H1 (cell line): ENCODE results near the gene PPID. TPM values are rescaled to one million over a fixed set of nuclear protein-coding genes. Genes with fewer than 3 reads are reported as not detected.

ENCODE experiments used
- CTCF ChIA-PET: fragments of 300-600 bp; sonication (Branson Sonifier 250); formaldehyde crosslinking; loops from one replicate; lab custom pipeline; 2021; ENCODE audit not compliant: partially characterized antibody; lab: Charles Lee
- POLR2A ChIA-PET: fragments of 300-600 bp; sonication (Branson Sonifier 250); formaldehyde crosslinking; loops from one replicate; lab custom pipeline; 2021; ENCODE audit warnings: inconsistent platforms; ENCODE audit not compliant: partially characterized antibody; lab: Charles Lee
- DNase-seq, 2 experiments: peaks; one replicate each; pipeline versions ENCODE4 v3.0.0 to v3.0.0-alpha.2; 2010 to 2022; ENCODE audit warnings: low spot score in 2 of 2, low read depth in 1 of 2, mixed read lengths in 1 of 2
- FAIRE-seq: peaks from 2 replicates; lab custom pipeline; 2011; peaks lifted over from hg19 to GRCh38; lab: Jason Lieb, UNC
- H2AFZ ChIP-seq: 2 replicates; pipeline ENCODE4 v1.8.1; 2012; ENCODE audit warnings: low read length, inconsistent platforms
- H2AK5ac ChIP-seq: 2 replicates; pipeline ENCODE4 v1.6.1; 2013; ENCODE audit warnings: low read depth, low read length
- H2BK120ac ChIP-seq: replicated peaks from 2 replicates; pipeline ENCODE3; 2013; ENCODE audit warnings: low read depth, low read length, inconsistent platforms
- H2BK12ac ChIP-seq: 2 replicates; pipeline ENCODE4 v1.6.1; 2013; ENCODE audit warnings: low read depth, low read length
- H2BK15ac ChIP-seq: 2 replicates; pipeline ENCODE4 v1.6.1; 2013; ENCODE audit warnings: low read length
- H2BK20ac ChIP-seq: 2 replicates; pipeline ENCODE4 v1.6.1; 2013; ENCODE audit warnings: low read length
- H2BK5ac ChIP-seq: 2 replicates; pipeline ENCODE4 v1.6.1; 2013; ENCODE audit warnings: low read depth, low read length
- H3K14ac ChIP-seq: 2 replicates; pipeline ENCODE4 v1.6.1; 2013; ENCODE audit warnings: inconsistent platforms; ENCODE audit not compliant: insufficient read length
- H3K18ac ChIP-seq: 2 replicates; pipeline ENCODE4 v1.6.1; 2013; ENCODE audit warnings: low read length; ENCODE audit errors: extremely low read depth
- H3K23ac ChIP-seq: 2 replicates; pipeline ENCODE4 v1.6.1; 2013; ENCODE audit warnings: inconsistent platforms; ENCODE audit not compliant: insufficient read length
- H3K23me2 ChIP-seq: 2 replicates; pipeline ENCODE4 v1.6.1; 2013; ENCODE audit warnings: low read depth, low read length
- H3K27ac ChIP-seq: 2 replicates; pipeline ENCODE4 v1.6.1; 2011; ENCODE audit warnings: low read depth, low read length, inconsistent platforms
- H3K27me3 ChIP-seq, 4 experiments: replicated peaks in 1 of 4; 1 replicate in 1 of 4; 2 replicates in 3 of 4; pipeline versions ENCODE4 v1.6.1 to v1.8.1; 2011 to 2013; ENCODE audit warnings: low read length in 3 of 4, mild to moderate bottlenecking in 3 of 4, inconsistent platforms in 2 of 4, mixed read lengths in 2 of 4, moderate library complexity in 1 of 4; ENCODE audit not compliant: control insufficient read depth in 3 of 4, insufficient read depth in 3 of 4; ENCODE audit errors: extremely low read depth in 1 of 4
- H3K36me3 ChIP-seq, 4 experiments: 2 replicates each; pipeline versions ENCODE4 v1.6.1 to v1.8.1; 2011 to 2013; ENCODE audit warnings: mild to moderate bottlenecking in 4 of 4, low read length in 3 of 4, moderate library complexity in 2 of 4, control low read depth in 1 of 4, inconsistent platforms in 1 of 4; ENCODE audit not compliant: insufficient read depth in 4 of 4, control insufficient read depth in 2 of 4
- H3K4ac ChIP-seq: replicated peaks from 2 replicates; pipeline ENCODE3; 2013; ENCODE audit warnings: low read length, low read depth, mixed read lengths, inconsistent platforms; ENCODE audit not compliant: insufficient read length
- H3K4me1 ChIP-seq, 4 experiments: replicated peaks in 1 of 4; 1 replicate in 1 of 4; 2 replicates in 3 of 4; pipeline versions ENCODE4 v1.6.1 to v1.8.1; 2011 to 2013; ENCODE audit warnings: low read length in 3 of 4, inconsistent platforms in 2 of 4, mixed read lengths in 1 of 4; ENCODE audit not compliant: insufficient read depth in 4 of 4, control insufficient read depth in 3 of 4
- H3K4me2 ChIP-seq, 2 experiments: 2 replicates each; pipeline versions ENCODE4 v1.6.1 to v1.8.1; 2011 to 2013; ENCODE audit warnings: low read depth in 2 of 2, low read length in 2 of 2, control low read depth in 1 of 2, inconsistent platforms in 1 of 2, mild to moderate bottlenecking in 1 of 2; ENCODE audit not compliant: insufficient read depth in 1 of 2
- H3K4me3 ChIP-seq, 4 experiments: fragments of 200-600, 300-600 bp in 1 of 4; sonication (generic), shearing (Covaris generic), sonication (Bioruptor Twin) in 1 of 4; 2 replicates each; pipeline versions ENCODE4 v1.5.1 to v1.8.1; 2011 to 2016; ENCODE audit warnings: low read length in 4 of 4, low read depth in 3 of 4, control low read depth in 2 of 4, inconsistent platforms in 2 of 4, mild to moderate bottlenecking in 2 of 4, mixed read lengths in 1 of 4, moderate library complexity in 1 of 4; ENCODE audit not compliant: insufficient read depth in 2 of 4; ENCODE audit errors: extremely low read depth in 1 of 4
- H3K56ac ChIP-seq: replicated peaks from 2 replicates; pipeline ENCODE3; 2013; ENCODE audit warnings: low read depth, mild to moderate bottlenecking, mixed read lengths, low read length, inconsistent platforms; ENCODE audit not compliant: insufficient read length
- H3K79me1 ChIP-seq: 2 replicates; pipeline ENCODE4 v1.6.1; 2013; ENCODE audit warnings: low read depth, low read length, control low read depth
- H3K79me2 ChIP-seq, 2 experiments: 2 replicates each; pipeline versions ENCODE4 v1.6.1 to v1.8.1; 2012 to 2013; ENCODE audit warnings: low read length in 2 of 2, mild to moderate bottlenecking in 2 of 2, inconsistent platforms in 1 of 2; ENCODE audit not compliant: insufficient read depth in 2 of 2, control insufficient read depth in 1 of 2
- H3K9ac ChIP-seq, 4 experiments: replicated peaks in 1 of 4; 1 replicate in 1 of 4; 2 replicates in 3 of 4; pipeline versions ENCODE4 v1.6.1 to v1.8.1; 2011 to 2013; ENCODE audit warnings: low read depth in 3 of 4, low read length in 3 of 4, control low read depth in 2 of 4, mild to moderate bottlenecking in 2 of 4, moderate library complexity in 2 of 4, inconsistent platforms in 1 of 4; ENCODE audit errors: extremely low read depth in 1 of 4
- H3K9me3 ChIP-seq, 2 experiments: 2 replicates each; pipeline versions ENCODE4 v1.6.1 to v1.8.1; 2012 to 2013; ENCODE audit warnings: mild to moderate bottlenecking in 2 of 2, moderate library complexity in 2 of 2, control low read depth in 1 of 2, inconsistent platforms in 1 of 2, low read depth in 1 of 2, low read length in 1 of 2, mixed read lengths in 1 of 2; ENCODE audit not compliant: insufficient read depth in 2 of 2
- H4K20me1 ChIP-seq, 2 experiments: replicated peaks in 1 of 2; 2 replicates each; pipeline versions ENCODE3 to v1.8.1; 2011 to 2013; ENCODE audit warnings: inconsistent platforms in 2 of 2, low read length in 2 of 2, mild to moderate bottlenecking in 1 of 2; ENCODE audit not compliant: insufficient read depth in 2 of 2, control insufficient read depth in 1 of 2
- H4K5ac ChIP-seq: 2 replicates; pipeline ENCODE4 v1.6.1; 2013; ENCODE audit warnings: low read length, low read depth, mixed read lengths, inconsistent platforms; ENCODE audit not compliant: insufficient read length
- H4K8ac ChIP-seq: 2 replicates; pipeline ENCODE4 v1.8.0; 2013; ENCODE audit warnings: mild to moderate bottlenecking, moderate library complexity, low read length, inconsistent platforms; ENCODE audit not compliant: insufficient read depth; ENCODE audit errors: extremely low read depth
- H4K91ac ChIP-seq: replicated peaks from 2 replicates; pipeline ENCODE3; 2013; ENCODE audit warnings: low read length, mixed read lengths, inconsistent platforms; ENCODE audit not compliant: insufficient read length
- CHD1 ChIP-seq: IDR thresholded peaks from 2 replicates; pipeline ENCODE4 v1.6.1; 2012; ENCODE audit warnings: low read depth, low read length, improper control_type of control experiment
- CTBP2 ChIP-seq: IDR thresholded peaks from 2 replicates; pipeline ENCODE4 v1.7.0; 2011; ENCODE audit warnings: borderline replicate concordance, mild to moderate bottlenecking, moderate library complexity, mixed read lengths, low read length; ENCODE audit not compliant: insufficient read depth, insufficient read length
- E2F6 ChIP-seq: IDR thresholded peaks from 2 replicates; pipeline ENCODE4 v1.6.1; 2012; ENCODE audit warnings: inconsistent platforms
- EGR1 ChIP-seq: IDR thresholded peaks from 2 replicates; pipeline ENCODE4 v1.6.1; 2011; ENCODE audit warnings: low read depth, low read length, borderline replicate concordance
- GABPA ChIP-seq: IDR thresholded peaks from 2 replicates; pipeline ENCODE4 v1.6.1; 2011; ENCODE audit warnings: mild to moderate bottlenecking, low read length, moderate library complexity, borderline replicate concordance; ENCODE audit not compliant: insufficient read depth
- KDM4A ChIP-seq: IDR thresholded peaks from one replicate; pipeline ENCODE4 v1.7.1; 2012; ENCODE audit warnings: low read depth, mild to moderate bottlenecking, moderate library complexity, low read length, inconsistent platforms; ENCODE audit not compliant: severe bottlenecking
- PHF8 ChIP-seq: fragments of 200-600 bp; sonication (generic); conservative IDR thresholded peaks from 2 replicates; pipeline ENCODE4 v1.7.1; 2012; ENCODE audit warnings: low read depth, mild to moderate bottlenecking, inconsistent platforms, low read length, moderate library complexity
- POU5F1 ChIP-seq: IDR thresholded peaks from 2 replicates; pipeline ENCODE4 v1.6.1; 2011; ENCODE audit warnings: low read depth, mild to moderate bottlenecking, low read length, moderate library complexity
- RFX5 ChIP-seq: IDR thresholded peaks from 2 replicates; pipeline ENCODE4 v1.6.1; 2011; ENCODE audit warnings: low read depth, low read length, improper control_type of control experiment, borderline replicate concordance
- SP1 ChIP-seq: IDR thresholded peaks from 2 replicates; pipeline ENCODE4 v1.6.1; 2011; ENCODE audit warnings: low read depth, low read length
- SP4 ChIP-seq: IDR thresholded peaks from 2 replicates; pipeline ENCODE4 v1.6.1; 2012; ENCODE audit warnings: low read length, inconsistent platforms
- SRF ChIP-seq: IDR thresholded peaks from 2 replicates; pipeline ENCODE4 v1.6.1; 2011; ENCODE audit warnings: mild to moderate bottlenecking, low read depth, low read length, moderate library complexity
- TCF12 ChIP-seq: IDR thresholded peaks from 2 replicates; pipeline ENCODE4 v1.6.1; 2011; ENCODE audit warnings: low read depth, mild to moderate bottlenecking, low read length
- YY1 ChIP-seq: IDR thresholded peaks from 2 replicates; pipeline ENCODE4 v1.6.1; 2011; ENCODE audit warnings: low read depth, mild to moderate bottlenecking, low read length
- WGBS, 2 experiments: shearing (Covaris generic) in 1 of 2; methylation state at CpG; one replicate each; pipeline versions ENCODE4 v1.1.6 to v1.1.7; 2013 to 2015; ENCODE audit warnings: low lambda C conversion rate in 2 of 2, mixed read lengths in 2 of 2, inconsistent platforms in 1 of 2, low coverage in 1 of 2, missing lambda C conversion rate in 1 of 2; ENCODE audit not compliant: insufficient replicate concordance in 2 of 2, insufficient coverage in 1 of 2, insufficient read length in 1 of 2; ENCODE audit errors: extremely low coverage in 1 of 2, missing lambda C conversion rate in 1 of 2; 5-methylcytosine and 5-hydroxymethylcytosine counted together
- polyA plus RNA-seq, 7 experiments: library from polyadenylated mRNA; depleted of rRNA in 3 of 7; stranded (reverse) in 5 of 7; unstranded in 2 of 7; fragments of >200 nt in 5 of 7; fragments of 200-250 nt in 2 of 7; gene quantifications; 1 replicate in 5 of 7; 2 replicates in 1 of 7; 4 replicates in 1 of 7; pipeline versions ENCODE4 v1.2.1 to v1.2.3, GENCODE V29; 2011 to 2013; ENCODE audit warnings: missing spikeins in 2 of 7, mixed read lengths in 2 of 7
- total RNA-seq: library from RNA; stranded (reverse); fragmentation: NEBNext Ultra II Directional; extraction: Animal tissue kit (Norgen Biotek cat#: 25700); gene quantifications from 2 replicates; pipeline ENCODE4 v1.2.1, GENCODE V29; 2021
- TF ChIP-seq, protein P1 (sequence below): IDR thresholded peaks from 2 replicates; pipeline ENCODE4 v1.6.1; 2012; ENCODE audit warnings: inconsistent platforms

The PPID gene
- total and polyA plus RNA-seq, 2 of the 8 experiments (the other 6 are each of a cell fraction or from before 2014, with no cell fraction given) = 20.2 to 53.2 TPM

GRCh38 chr4:158715802-158716201, 7.4 kb downstream of the PPID start:
- H3K4me1 ChIP-seq = no peaks in the 10 kb centered on the region
- DNase-seq = no peak
- no peak overlapping the region for H3K23ac ChIP-seq
- H2BK15ac ChIP-seq = no peak overlapping the region
- no peak overlapping the region for H4K8ac ChIP-seq
- POLR2A ChIA-PET = no interaction called here
- peaks cover 0 to 9% of the 10 kb centered on the region in 2 experiments; a peak in 2 of 4 replicates for H3K79me2 ChIP-seq
- no peak overlapping the region for H3K9ac ChIP-seq
- H2BK5ac ChIP-seq = no peak overlapping the region
- no peaks in the 10 kb centered on the region for H3K9me3 ChIP-seq
- H3K4ac ChIP-seq = no peak overlapping the region
- no peak overlapping the region for H4K91ac ChIP-seq
- H2BK12ac ChIP-seq = no peak overlapping the region
- no peak overlapping the region for H3K4me3 ChIP-seq
- H3K14ac ChIP-seq = no peak overlapping the region
- no peak for FAIRE-seq
- CTCF ChIA-PET = no interaction called here
- no peaks in the 10 kb centered on the region for H3K23me2 ChIP-seq
- H3K27me3 ChIP-seq = no peaks in the 10 kb centered on the region
- H3K18ac ChIP-seq = no peak overlapping the region
- no peak overlapping the region for H2AK5ac ChIP-seq
- peaks cover 2% of the 10 kb centered on the region; the same call in 1 of the 2 replicates for H3K79me1 ChIP-seq
- no peak overlapping the region for H3K27ac ChIP-seq
- H2BK20ac ChIP-seq = no peak overlapping the region
- H3K56ac ChIP-seq = no peak overlapping the region
- no peak overlapping the region for H3K4me2 ChIP-seq
- peaks cover 0 to 2% of the 10 kb centered on the region in 2 experiments for H4K20me1 ChIP-seq
- no peak overlapping the region for H4K5ac ChIP-seq
- H2BK120ac ChIP-seq = no peak overlapping the region
- no peak overlapping the region for H2AFZ ChIP-seq
- 85% methylated on average over 3 of the region's 3 CpGs; no CpG with 5 or more reads in 1 of the 2 experiments for WGBS, 2 experiments
- peaks cover 10 to 93% (median 63%) of the 10 kb centered on the region in 4 experiments for H3K36me3 ChIP-seq
- TF ChIP-seq SP4 = no peak
- no peak for TF ChIP-seq YY1
- no peak for TF ChIP-seq GABPA
- no peak for TF ChIP-seq KDM4A
- TF ChIP-seq PHF8 = no peak
- no peak for TF ChIP-seq POU5F1
- no peak for TF ChIP-seq CTBP2
- no peak for TF ChIP-seq TCF12
- no peak for TF ChIP-seq SP1
- TF ChIP-seq CHD1 = no peak
- no peak for TF ChIP-seq EGR1
- TF ChIP-seq E2F6 = no peak
- TF ChIP-seq, protein P1, sequence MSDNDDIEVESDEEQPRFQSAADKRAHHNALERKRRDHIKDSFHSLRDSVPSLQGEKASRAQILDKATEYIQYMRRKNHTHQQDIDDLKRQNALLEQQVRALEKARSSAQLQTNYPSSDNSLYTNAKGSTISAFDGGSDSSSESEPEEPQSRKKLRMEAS = no peak
- TF ChIP-seq RFX5 = no peak
- no peak for TF ChIP-seq SRF
